ENCODE results near the gene TDRD7.

DNA sequence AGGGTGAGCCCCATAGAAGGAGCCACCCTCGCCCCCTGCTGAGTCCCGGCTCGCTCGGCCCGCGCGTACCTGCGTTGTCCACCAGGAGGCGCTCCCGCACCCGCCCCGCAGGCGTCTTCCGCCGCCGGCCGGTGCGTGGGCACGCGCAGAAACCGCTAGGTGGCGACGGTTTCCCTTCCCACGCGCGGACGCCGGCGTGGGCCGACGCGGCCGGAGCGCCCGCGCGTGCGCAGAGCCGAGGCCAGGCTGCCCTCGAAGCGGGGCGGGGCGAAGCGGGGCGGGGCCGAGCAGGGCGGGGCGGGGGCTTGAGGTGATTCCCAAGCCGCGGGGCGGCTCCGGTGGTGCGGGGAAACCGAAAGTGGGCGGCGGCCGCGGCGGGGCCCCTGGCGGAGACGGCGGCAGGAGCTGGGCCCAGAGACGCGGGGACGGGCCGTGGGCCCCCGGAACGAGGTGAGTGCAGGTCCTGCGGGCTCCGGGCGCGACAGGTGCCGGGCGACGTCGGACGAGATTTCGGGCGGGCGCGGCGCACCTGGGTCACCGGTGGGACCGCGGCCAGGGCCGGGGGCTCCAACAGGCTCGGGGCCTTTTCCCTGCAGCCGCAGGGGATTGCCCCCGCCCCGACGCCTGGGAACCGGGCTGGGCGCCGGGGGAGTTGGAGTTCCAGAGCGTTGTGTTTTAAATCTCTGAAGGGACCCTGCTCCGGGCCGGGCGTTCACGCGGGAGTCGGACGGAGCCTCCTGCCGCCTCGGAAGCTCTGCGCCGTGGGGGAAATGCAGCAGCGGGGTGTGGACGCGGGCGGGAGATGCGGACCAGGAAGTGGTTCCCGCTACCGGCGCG lies at the start of gene TDRD7:
- TF ChIP-seq, protein P1, sequence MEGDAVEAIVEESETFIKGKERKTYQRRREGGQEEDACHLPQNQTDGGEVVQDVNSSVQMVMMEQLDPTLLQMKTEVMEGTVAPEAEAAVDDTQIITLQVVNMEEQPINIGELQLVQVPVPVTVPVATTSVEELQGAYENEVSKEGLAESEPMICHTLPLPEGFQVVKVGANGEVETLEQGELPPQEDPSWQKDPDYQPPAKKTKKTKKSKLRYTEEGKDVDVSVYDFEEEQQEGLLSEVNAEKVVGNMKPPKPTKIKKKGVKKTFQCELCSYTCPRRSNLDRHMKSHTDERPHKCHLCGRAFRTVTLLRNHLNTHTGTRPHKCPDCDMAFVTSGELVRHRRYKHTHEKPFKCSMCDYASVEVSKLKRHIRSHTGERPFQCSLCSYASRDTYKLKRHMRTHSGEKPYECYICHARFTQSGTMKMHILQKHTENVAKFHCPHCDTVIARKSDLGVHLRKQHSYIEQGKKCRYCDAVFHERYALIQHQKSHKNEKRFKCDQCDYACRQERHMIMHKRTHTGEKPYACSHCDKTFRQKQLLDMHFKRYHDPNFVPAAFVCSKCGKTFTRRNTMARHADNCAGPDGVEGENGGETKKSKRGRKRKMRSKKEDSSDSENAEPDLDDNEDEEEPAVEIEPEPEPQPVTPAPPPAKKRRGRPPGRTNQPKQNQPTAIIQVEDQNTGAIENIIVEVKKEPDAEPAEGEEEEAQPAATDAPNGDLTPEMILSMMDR (optimal IDR thresholded peaks at IDR 0.05 in 1 of 3, IDR thresholded peaks at IDR 0.05 in 1 of 3, conservative IDR thresholded peaks at IDR 0.05 in 1 of 3; ENCODE audit: extremely low read depth in 1 of 3, insufficient read depth in 2 of 3, low read length in 3 of 3), result peak; percentile 83 to 98 (median 92)
- TF ChIP-seq EZH2 (IDR thresholded peaks at IDR 0.05; ENCODE audit: low read length), result no peak

Measured in keratinocyte (primary cell).